OCI-LY1 (cell line): ENCODE data around the gene KCNK4.

Experiments used
- H2AFZ ChIP-seq: fragments of 200-600 bp; sonication (generic), shearing (Covaris generic); 2 replicates; pipeline ENCODE4 v1.6.0; 2014; ENCODE audit warnings: antibody characterized with exemption, mild to moderate bottlenecking, low read length
- H3F3A ChIP-seq: fragments of 200-600 bp; sonication (generic), shearing (Covaris generic); 2 replicates; pipeline ENCODE4 v1.6.0; 2014; ENCODE audit warnings: mild to moderate bottlenecking, antibody characterized with exemption, low read length, moderate library complexity; ENCODE audit not compliant: insufficient read depth
- H3K27ac ChIP-seq: fragments of 200-600 bp; sonication (generic); 2 replicates; pipeline ENCODE4 v1.5.1; 2014; ENCODE audit warnings: low read length, mixed run types, mild to moderate bottlenecking, low read depth; ENCODE audit not compliant: poor library complexity, severe bottlenecking
- H3K27me3 ChIP-seq: fragments of 200-600 bp; sonication (generic); 2 replicates; pipeline ENCODE4 v1.6.0; 2014; ENCODE audit warnings: antibody characterized with exemption, mild to moderate bottlenecking, low read length, moderate library complexity; ENCODE audit not compliant: insufficient read depth
- H3K36me3 ChIP-seq: fragments of 200-600 bp; sonication (generic); 2 replicates; pipeline ENCODE4 v1.6.1; 2014; ENCODE audit warnings: mild to moderate bottlenecking, antibody characterized with exemption, low read length, moderate library complexity, mixed read lengths; ENCODE audit not compliant: insufficient read depth
- H3K4me1 ChIP-seq: fragments of 200-600 bp; sonication (generic); 2 replicates; pipeline ENCODE4 v1.5.1; 2014; ENCODE audit warnings: mild to moderate bottlenecking, low read length, moderate library complexity; ENCODE audit not compliant: insufficient read depth, severe bottlenecking
- H3K4me2 ChIP-seq: fragments of 200-600 bp; sonication (generic), shearing (Covaris generic); 2 replicates; pipeline ENCODE4 v1.6.1; 2014; ENCODE audit warnings: low read length
- H3K4me3 ChIP-seq: fragments of 200-600 bp; sonication (generic); 2 replicates; pipeline ENCODE4 v1.5.1; 2014; ENCODE audit warnings: low read length, low read depth, mild to moderate bottlenecking, mixed read lengths; ENCODE audit not compliant: poor library complexity, severe bottlenecking
- H3K79me2 ChIP-seq: fragments of 200-600 bp; shearing (Covaris generic); 2 replicates; pipeline ENCODE4 v1.6.1; 2016; ENCODE audit warnings: mixed run types, low read length, mixed read lengths; ENCODE audit not compliant: insufficient read depth
- H3K9ac ChIP-seq: fragments of 200-600 bp; sonication (generic), shearing (Covaris generic); 2 replicates; pipeline ENCODE4 v1.6.1; 2014; ENCODE audit warnings: mild to moderate bottlenecking, low read length, mixed read lengths
- H3K9me2 ChIP-seq: fragments of 200-600 bp; sonication (generic), shearing (Covaris generic); 2 replicates; pipeline ENCODE4 v1.6.1; 2014; ENCODE audit warnings: low read depth, mild to moderate bottlenecking, low read length, mixed read lengths
- H3K9me3 ChIP-seq: fragments of 200-600 bp; shearing (Covaris generic); 2 replicates; pipeline ENCODE4 v1.6.1; 2014; ENCODE audit warnings: low read length, mixed read lengths
- H4K20me1 ChIP-seq: fragments of 200-600 bp; sonication (generic), shearing (Covaris generic); 2 replicates; pipeline ENCODE4 v1.6.0; 2016; ENCODE audit warnings: mild to moderate bottlenecking, low read length; ENCODE audit not compliant: insufficient read depth
- CTCF ChIP-seq: fragments of 200-600 bp; sonication (generic), shearing (Covaris generic); IDR thresholded peaks from 2 replicates; pipeline ENCODE4 v1.5.1; 2017; ENCODE audit warnings: mild to moderate bottlenecking, antibody characterized with exemption, low read length, moderate library complexity, mixed read lengths
- EZH2 ChIP-seq: fragments of 200-600 bp; sonication (generic), shearing (Covaris generic); IDR thresholded peaks from 2 replicates; pipeline ENCODE4 v1.8.0; 2017; ENCODE audit warnings: borderline replicate concordance, mixed run types, mild to moderate bottlenecking, antibody characterized with exemption, low read length, moderate library complexity, mixed read lengths

The KCNK4 gene

GRCh38 chr11:64283092-64283491 lies 8.0 kb upstream of the KCNK4 start:
- Histone ChIP-seq H3K4me3 (no peak overlapping the region), H3K36me3 (peaks cover 27% of the 10 kb centered on the region; the same call in 1 of the 2 replicates), H2AFZ (no peak overlapping the region), H3F3A (no peaks in the 10 kb centered on the region), H3K9me3 (no peaks in the 10 kb centered on the region), H4K20me1 (no peaks in the 10 kb centered on the region), H3K9ac (no peak overlapping the region; the same call in 1 of the 2 replicates), H3K4me2 (0 out of 2 replicates have a peak overlapping the region, but pooled peaks have one; percentile 98), H3K27me3 (no peaks in the 10 kb centered on the region), H3K27ac (no peak overlapping the region), H3K9me2 (no peaks in the 10 kb centered on the region), H3K4me1 (peaks cover 17% of the 10 kb centered on the region), H3K79me2 (no peaks in the 10 kb centered on the region)
- TF ChIP-seq EZH2: no peak
- TF ChIP-seq CTCF: no peak

- no peaks in the 10 kb centered on the region for H4K20me1 ChIP-seq
- no peaks in the 10 kb centered on the region for H3K79me2 ChIP-seq
- H3K36me3 ChIP-seq: peaks cover 20% of the 10 kb centered on the region; the same call in 1 of the 2 replicates
- peaks cover 17% of the 10 kb centered on the region for H3K4me1 ChIP-seq
- H3F3A ChIP-seq: no peaks in the 10 kb centered on the region
- H3K9me3 ChIP-seq: no peaks in the 10 kb centered on the region
- peak within 1 kb of the TSS; percentile 98 for H3K4me2 ChIP-seq
- peak within 1 kb of the TSS; percentile 87 for H3K9ac ChIP-seq
- no peak within 1 kb of the TSS for H2AFZ ChIP-seq
- H3K27ac ChIP-seq: peak within 1 kb of the TSS; percentile 87
- TF ChIP-seq EZH2: no peak
- TF ChIP-seq CTCF: peak; percentile 5; the same call in 1 of the 2 replicates
- H3K9me2 ChIP-seq: no peaks in the 10 kb centered on the region
- no peaks in the 10 kb centered on the region for H3K27me3 ChIP-seq
- peak within 1 kb of the TSS; percentile 86 for H3K4me3 ChIP-seq
Measured at GRCh38 chr11:64284048-64284961, 6.8 kb upstream of the KCNK4 start, which contains the start of gene BAD. Gene BAD (minus strand): TSS chr11:64284665. CDS start chr11:64284368, 297 bp downstream.

- peak within 1 kb of the TSS; percentile 86 for H3K4me3 ChIP-seq
- no peaks in the 10 kb centered on the region for H3K9me2 ChIP-seq
- no peaks in the 10 kb centered on the region; the same call in 1 of the 2 replicates for H3K27me3 ChIP-seq
- peaks cover 20% of the 10 kb centered on the region; the same call in 1 of the 2 replicates for H3K36me3 ChIP-seq
- peaks cover 17% of the 10 kb centered on the region for H3K4me1 ChIP-seq
- peak within 1 kb of the TSS; percentile 98 for H3K4me2 ChIP-seq
- no peaks in the 10 kb centered on the region for H4K20me1 ChIP-seq
- no peaks in the 10 kb centered on the region for H3F3A ChIP-seq
- TF ChIP-seq CTCF: no peak
- no peak for TF ChIP-seq EZH2
- no peaks in the 10 kb centered on the region for H3K9me3 ChIP-seq
- H3K79me2 ChIP-seq: no peaks in the 10 kb centered on the region
- H2AFZ ChIP-seq: no peak within 1 kb of the TSS
- peak within 1 kb of the TSS; percentile 87 for H3K9ac ChIP-seq
- peak within 1 kb of the TSS; percentile 87 for H3K27ac ChIP-seq
Measured at GRCh38 chr11:64284962-64285884, 5.9 kb upstream of the KCNK4 start, which contains the start of gene GPR137. Gene GPR137 (plus strand): TSS chr11:64285848. CDS start chr11:64286525, 677 bp downstream.
